ENCODE measurements around the gene SNX14. TPM values are rescaled to one million over a fixed set of nuclear protein-coding genes. Genes with fewer than 3 reads are reported as not detected.

Gene SNX14
- polyA plus RNA-seq, 3 donors, result 105 to 141 (median 141) TPM

GRCh38 chr6:85479208-85479607 lies 114.5 kb downstream of the SNX14 start:
- DNase-seq (ENCODE audit: extremely low read depth in 1 of 11, low read depth in 9 of 11, low spot score in 4 of 11), result no peak

GRCh38 chr6:85476532-85476931 lies 117.1 kb downstream of the SNX14 start:
- DNase-seq (ENCODE audit: extremely low read depth in 1 of 11, low read depth in 9 of 11, low spot score in 4 of 11), result no peak

GRCh38 chr6:85473748-85474147 lies 119.9 kb downstream of the SNX14 start:
- DNase-seq (ENCODE audit: extremely low read depth in 1 of 11, low read depth in 9 of 11, low spot score in 4 of 11), result no peak

GRCh38 chr6:85472744-85473143 lies 120.9 kb downstream of the SNX14 start:
- no peak for DNase-seq (ENCODE audit: extremely low read depth in 1 of 11, low read depth in 9 of 11, low spot score in 4 of 11)

- no peak for DNase-seq (ENCODE audit: extremely low read depth in 1 of 11, low read depth in 9 of 11, low spot score in 4 of 11)
Observed at GRCh38 chr6:85470023-85470410, 123.6 kb downstream of the SNX14 start.

GRCh38 chr6:85469276-85470022 lies 124.2 kb downstream of the SNX14 start:
- no peak for DNase-seq (ENCODE audit: extremely low read depth in 1 of 11, low read depth in 9 of 11, low spot score in 4 of 11)

GRCh38 chr6:85468326-85468725 lies 125.3 kb downstream of the SNX14 start:
- DNase-seq (ENCODE audit: extremely low read depth in 1 of 11, low read depth in 9 of 11, low spot score in 4 of 11), result no peak

GRCh38 chr6:85465762-85466161 lies 127.9 kb downstream of the SNX14 start:
- no peak for DNase-seq (ENCODE audit: extremely low read depth in 1 of 11, low read depth in 9 of 11, low spot score in 4 of 11)

GRCh38 chr6:85464722-85465150 lies 128.9 kb downstream of the SNX14 start:
- no peak for DNase-seq (ENCODE audit: extremely low read depth in 1 of 11, low read depth in 9 of 11, low spot score in 4 of 11)

- DNase-seq (ENCODE audit: extremely low read depth in 1 of 11, low read depth in 9 of 11, low spot score in 4 of 11), result no peak
Observed at GRCh38 chr6:85464260-85464644, 129.4 kb downstream of the SNX14 start.

GRCh38 chr6:85463621-85464259 lies 129.9 kb downstream of the SNX14 start:
- DNase-seq (ENCODE audit: extremely low read depth in 1 of 11, low read depth in 9 of 11, low spot score in 4 of 11), result no peak

- no peak for DNase-seq (ENCODE audit: extremely low read depth in 1 of 11, low read depth in 9 of 11, low spot score in 4 of 11)
Observed at GRCh38 chr6:85462673-85463072, 131.0 kb downstream of the SNX14 start.

- no peak for DNase-seq (ENCODE audit: extremely low read depth in 1 of 11, low read depth in 9 of 11, low spot score in 4 of 11)
Observed at GRCh38 chr6:85461798-85462170, 131.9 kb downstream of the SNX14 start.

GRCh38 chr6:85460921-85461797 lies 132.5 kb downstream of the SNX14 start:
- DNase-seq (ENCODE audit: extremely low read depth in 1 of 11, low read depth in 9 of 11, low spot score in 4 of 11), result no peak

GRCh38 chr6:85460154-85460920 lies 133.3 kb downstream of the SNX14 start:
- no peak for DNase-seq (ENCODE audit: extremely low read depth in 1 of 11, low read depth in 9 of 11, low spot score in 4 of 11)

- no peak for DNase-seq (ENCODE audit: extremely low read depth in 1 of 11, low read depth in 9 of 11, low spot score in 4 of 11)
Observed at GRCh38 chr6:85459224-85459901, 134.3 kb downstream of the SNX14 start.

- no peak for DNase-seq (ENCODE audit: extremely low read depth in 1 of 11, low read depth in 9 of 11, low spot score in 4 of 11)
Observed at GRCh38 chr6:85458782-85459181, 134.9 kb downstream of the SNX14 start.

- no peak for DNase-seq (ENCODE audit: extremely low read depth in 1 of 11, low read depth in 9 of 11, low spot score in 4 of 11)
Observed at GRCh38 chr6:85458184-85458583, 135.5 kb downstream of the SNX14 start.

- DNase-seq (ENCODE audit: extremely low read depth in 1 of 11, low read depth in 9 of 11, low spot score in 4 of 11), result no peak
Observed at GRCh38 chr6:85456782-85457181, 136.9 kb downstream of the SNX14 start.

Data from renal cortex interstitium (tissue), 11 donors.